Measurements from ENCODE around the gene FAT4. TPM values are rescaled to one million over a fixed set of nuclear protein-coding genes. Genes with fewer than 3 reads are reported as not detected.

The FAT4 gene
- total and polyA plus RNA-seq, 2 donors (not counting 3 experiments of a cell fraction or from before 2014, with no cell fraction given) = 16.4 to 39.1 TPM

DNA sequence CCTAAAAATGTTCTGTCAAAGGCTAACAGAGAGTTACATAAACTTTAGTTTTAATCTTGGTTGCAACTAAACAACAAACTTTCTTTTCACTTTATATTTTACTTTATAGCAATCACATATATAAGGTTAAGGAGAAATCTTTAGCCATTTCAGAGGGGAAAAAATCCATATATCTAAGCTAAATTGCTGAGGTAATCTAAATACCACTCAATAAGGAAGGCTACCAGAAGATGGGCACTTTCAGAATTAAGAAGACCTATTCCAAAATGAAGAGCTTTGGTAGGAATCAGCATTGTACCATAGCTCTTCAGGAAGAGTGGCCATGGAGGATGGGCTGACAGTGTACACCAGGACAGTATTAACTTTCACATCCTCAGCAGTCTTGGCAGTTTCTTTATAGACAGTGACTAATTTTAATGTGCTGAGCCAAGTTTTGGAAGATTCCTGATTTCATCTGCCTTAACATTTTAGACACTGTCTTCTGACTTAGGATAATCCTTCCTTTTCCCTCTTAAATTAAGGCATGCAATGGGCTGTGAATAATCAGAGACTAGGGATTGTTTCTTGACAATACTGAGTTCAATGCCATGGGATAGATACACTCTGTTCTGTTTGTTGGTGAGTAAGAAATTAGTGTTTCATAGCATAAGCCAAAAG lies 7.1 kb downstream of the FAT4 start:
- FAIRE-seq (peak; percentile 18), DNase-seq (ENCODE audit: low read depth, low spot score) (peak; percentile 70)

DNA sequence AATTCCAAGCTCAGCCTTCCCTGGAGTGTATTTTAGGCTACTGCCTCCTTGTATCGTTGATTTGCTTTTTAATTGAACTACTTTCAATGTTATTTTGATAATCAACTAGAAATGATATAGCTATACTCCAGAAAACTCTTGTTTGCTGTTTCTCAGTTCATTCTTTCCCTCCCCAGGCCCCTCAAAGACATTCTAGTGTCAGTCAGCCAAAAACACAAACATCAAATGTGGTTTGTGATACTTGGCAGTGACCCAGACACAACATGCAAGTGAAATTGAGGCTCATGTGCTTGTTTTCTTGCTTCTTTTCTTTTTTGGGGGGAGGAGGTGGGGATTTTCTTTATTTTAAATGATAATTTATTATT lies 7.6 kb downstream of the FAT4 start:
- H3K9me1 ChIP-seq (replicated peaks; ENCODE audit: control insufficient read depth, extremely low read depth, insufficient read depth, low read length) = no peaks in the 10 kb centered on the region
- no peak overlapping the region for H2AFZ ChIP-seq (ENCODE audit: low read depth, low read length)
- peaks cover 66% of the 10 kb centered on the region for H3K4me1 ChIP-seq (ENCODE audit: control insufficient read depth, extremely low read depth, insufficient read depth, low read length)
- H3K4me3 ChIP-seq (replicated peaks in 1 of 3; ENCODE audit: insufficient read depth in 1 of 3, low read depth in 1 of 3, low read length in 3 of 3) = peak overlapping the region in 2 of 3 experiments; percentile 17 to 46
- FAIRE-seq = peak; percentile 68
- ChIA-PET CTCF (interaction anchor here (1.1 to 2.9 kb wide), 5 partner anchors 8 to 429 kb away, joined by 3 to 20 read pairs (median 8); partner anchors contain the start of gene FAT4), POLR2A (interaction anchor here (0.6 kb wide), 1 partner anchor 683 kb away, joined by 3 read pairs; no protein-coding TSS in a partner anchor)
- peak; percentile 76 for DNase-seq (ENCODE audit: low read depth, low spot score)
- no peaks in the 10 kb centered on the region for H3K27me3 ChIP-seq (ENCODE audit: control insufficient read depth in 2 of 2, insufficient read depth in 2 of 2, low read length in 2 of 2)
- no TSS peak for BruUV-seq (replicated peaks)
- H3K36me3 ChIP-seq (ENCODE audit: control insufficient read depth in 2 of 2, extremely low read depth in 1 of 2, insufficient read depth in 2 of 2, low read length in 2 of 2) = peaks cover 0 to 11% of the 10 kb centered on the region in 2 experiments
- dilution Hi-C loops (cut with MboI; ENCODE audit: extremely low pct_ligation_motif_present, low sequenced_read_pairs) (no loop called here), intact Hi-C loops (cut with micrococcal nuclease) (no loop called here)
- H3K9ac ChIP-seq (replicated peaks; ENCODE audit: extremely low read depth, insufficient read depth, low read length) = peak overlapping the region; percentile 56
- H3K4me2 ChIP-seq (ENCODE audit: insufficient read depth, low read length) = peak overlapping the region; percentile 83
- peaks cover 10% of the 10 kb centered on the region for H4K20me1 ChIP-seq (replicated peaks; ENCODE audit: control insufficient read depth, extremely low read depth, insufficient read depth, low read length)
- no peak for TF ChIP-seq GATA2 (IDR thresholded peaks at IDR 0.05; ENCODE audit: insufficient read depth, insufficient read length, low read depth, low read length)
- TF ChIP-seq, protein P1, sequence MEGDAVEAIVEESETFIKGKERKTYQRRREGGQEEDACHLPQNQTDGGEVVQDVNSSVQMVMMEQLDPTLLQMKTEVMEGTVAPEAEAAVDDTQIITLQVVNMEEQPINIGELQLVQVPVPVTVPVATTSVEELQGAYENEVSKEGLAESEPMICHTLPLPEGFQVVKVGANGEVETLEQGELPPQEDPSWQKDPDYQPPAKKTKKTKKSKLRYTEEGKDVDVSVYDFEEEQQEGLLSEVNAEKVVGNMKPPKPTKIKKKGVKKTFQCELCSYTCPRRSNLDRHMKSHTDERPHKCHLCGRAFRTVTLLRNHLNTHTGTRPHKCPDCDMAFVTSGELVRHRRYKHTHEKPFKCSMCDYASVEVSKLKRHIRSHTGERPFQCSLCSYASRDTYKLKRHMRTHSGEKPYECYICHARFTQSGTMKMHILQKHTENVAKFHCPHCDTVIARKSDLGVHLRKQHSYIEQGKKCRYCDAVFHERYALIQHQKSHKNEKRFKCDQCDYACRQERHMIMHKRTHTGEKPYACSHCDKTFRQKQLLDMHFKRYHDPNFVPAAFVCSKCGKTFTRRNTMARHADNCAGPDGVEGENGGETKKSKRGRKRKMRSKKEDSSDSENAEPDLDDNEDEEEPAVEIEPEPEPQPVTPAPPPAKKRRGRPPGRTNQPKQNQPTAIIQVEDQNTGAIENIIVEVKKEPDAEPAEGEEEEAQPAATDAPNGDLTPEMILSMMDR (IDR thresholded peaks at IDR 0.05; ENCODE audit: extremely low read depth in 1 of 2, insufficient read depth in 1 of 2, low read depth in 1 of 2, low read length in 2 of 2) = no peak
- no peak for TF ChIP-seq JUN (IDR thresholded peaks at IDR 0.05; ENCODE audit: borderline replicate concordance, insufficient read depth, insufficient read length, low read depth)
- no peak for TF ChIP-seq POLR2A (IDR thresholded peaks at IDR 0.05; ENCODE audit: low read depth, low read length)
- TF ChIP-seq, protein P2, sequence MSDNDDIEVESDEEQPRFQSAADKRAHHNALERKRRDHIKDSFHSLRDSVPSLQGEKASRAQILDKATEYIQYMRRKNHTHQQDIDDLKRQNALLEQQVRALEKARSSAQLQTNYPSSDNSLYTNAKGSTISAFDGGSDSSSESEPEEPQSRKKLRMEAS (IDR thresholded peaks at IDR 0.05; ENCODE audit: insufficient read depth, insufficient read length) = no peak
- no peak for TF ChIP-seq FOS (IDR thresholded peaks at IDR 0.05; ENCODE audit: borderline replicate concordance, insufficient read depth, low read length)
- H3K79me2 ChIP-seq (ENCODE audit: control insufficient read depth, insufficient read depth, low read length) = peaks cover 69% of the 10 kb centered on the region
- H3K27ac ChIP-seq (ENCODE audit: insufficient read depth, low read depth, low read length) = peak overlapping the region; percentile 56
- no peaks in the 10 kb centered on the region for H3K9me3 ChIP-seq (replicated peaks; ENCODE audit: control insufficient read depth, insufficient read depth, low read length)

More for the DNA sequence above, 7.1 kb downstream of the FAT4 start:
- Histone ChIP-seq H2AFZ (ENCODE audit: low read depth, low read length) (no peak overlapping the region), H3K9me3 (replicated peaks; ENCODE audit: control insufficient read depth, insufficient read depth, low read length) (no peaks in the 10 kb centered on the region), H4K20me1 (replicated peaks; ENCODE audit: control insufficient read depth, extremely low read depth, insufficient read depth, low read length) (peaks cover 6% of the 10 kb centered on the region), H3K27ac (ENCODE audit: insufficient read depth, low read depth, low read length) (peak overlapping the region; percentile 56), H3K4me2 (ENCODE audit: insufficient read depth, low read length) (peak overlapping the region; percentile 83), H3K9ac (replicated peaks; ENCODE audit: extremely low read depth, insufficient read depth, low read length) (peak overlapping the region; percentile 56), H3K27me3 (ENCODE audit: control insufficient read depth in 2 of 2, insufficient read depth in 2 of 2, low read length in 2 of 2) (no peaks in the 10 kb centered on the region), H3K4me3 (replicated peaks in 1 of 3; ENCODE audit: insufficient read depth in 1 of 3, low read depth in 1 of 3, low read length in 3 of 3) (peak overlapping the region in 2 of 3 experiments; percentile 17 to 46), H3K79me2 (ENCODE audit: control insufficient read depth, insufficient read depth, low read length) (peaks cover 71% of the 10 kb centered on the region), H3K9me1 (replicated peaks; ENCODE audit: control insufficient read depth, extremely low read depth, insufficient read depth, low read length) (no peaks in the 10 kb centered on the region), H3K4me1 (ENCODE audit: control insufficient read depth, extremely low read depth, insufficient read depth, low read length) (peaks cover 66% of the 10 kb centered on the region), H3K36me3 (ENCODE audit: control insufficient read depth in 2 of 2, extremely low read depth in 1 of 2, insufficient read depth in 2 of 2, low read length in 2 of 2) (peaks cover 0 to 11% of the 10 kb centered on the region in 2 experiments)
- no peak for TF ChIP-seq POLR2A (IDR thresholded peaks at IDR 0.05; ENCODE audit: low read depth, low read length)
- TF ChIP-seq POLR2AphosphoS5 (IDR thresholded peaks at IDR 0.05; ENCODE audit: insufficient read depth, low read depth, low read length) = no peak
- dilution Hi-C loops (cut with MboI; ENCODE audit: extremely low pct_ligation_motif_present, low sequenced_read_pairs) (no loop called here), intact Hi-C loops (cut with micrococcal nuclease) (no loop called here)
- CTCF ChIA-PET = interaction anchor here (1.1 to 2.9 kb wide), 5 partner anchors 8 to 429 kb away, joined by 3 to 20 read pairs (median 8); partner anchors contain the start of gene FAT4
- POLR2A ChIA-PET = interaction anchor here (0.6 kb wide), 1 partner anchor 682 kb away, joined by 3 read pairs; no protein-coding TSS in a partner anchor
- BruUV-seq (replicated peaks) = no TSS peak
